OCI-LY7 (cell line): ENCODE data around the gene PRKAR2A. TPM values are rescaled to one million over a fixed set of nuclear protein-coding genes. Genes with fewer than 3 reads are reported as not detected.
A peak's percentile ranks its signal among the peaks of the same experiment; 100 is the strongest.

ENCODE experiments used
- BruUV-seq: library from RNA; stranded (reverse); fragments of 400-500 nt; replicated peaks from 2 replicates; lab custom pipeline; 2021; lab: Mats Ljungman, UMichigan
- CTCF ChIA-PET: fragments of 300-600 bp; sonication (Branson Sonifier 250); formaldehyde crosslinking; loops from one replicate; lab custom pipeline; 2022; ENCODE audit warnings: antibody characterized with exemption; ENCODE audit not compliant: unreplicated experiment; lab: Charles Lee
- POLR2A ChIA-PET: fragments of 300-600 bp; sonication (Branson Sonifier 250); formaldehyde crosslinking; loops from one replicate; lab custom pipeline; 2022; ENCODE audit warnings: antibody characterized with exemption; lab: Charles Lee
- DNase-seq: peaks from one replicate; pipeline ENCODE4 v3.0.0-alpha.2; 2015; ENCODE audit warnings: low spot score
- H2AFZ ChIP-seq: fragments of 200-600 bp; sonication (generic), shearing (Covaris generic); 2 replicates; pipeline ENCODE4 v1.6.1; 2014; ENCODE audit warnings: mild to moderate bottlenecking, antibody characterized with exemption, low read length, moderate library complexity
- H3K27ac ChIP-seq: fragments of 200-600 bp; sonication (generic); 2 replicates; pipeline ENCODE4 v1.5.1; 2014; ENCODE audit warnings: mixed run types, low read depth, mild to moderate bottlenecking, moderate library complexity, low read length, inconsistent platforms; ENCODE audit not compliant: poor library complexity, severe bottlenecking
- H3K36me3 ChIP-seq: fragments of 200-600 bp; sonication (generic); 2 replicates; pipeline ENCODE4 v1.6.1; 2014; ENCODE audit warnings: mild to moderate bottlenecking, antibody characterized with exemption, low read length, moderate library complexity, mixed read lengths; ENCODE audit not compliant: insufficient read depth
- H3K4me1 ChIP-seq: fragments of 200-600 bp; sonication (generic); 2 replicates; pipeline ENCODE4 v1.5.1; 2014; ENCODE audit warnings: mild to moderate bottlenecking, low read length; ENCODE audit not compliant: insufficient read depth, poor library complexity, severe bottlenecking
- H3K4me2 ChIP-seq: fragments of 200-600 bp; sonication (generic); 2 replicates; pipeline ENCODE4 v1.6.1; 2014; ENCODE audit warnings: mild to moderate bottlenecking, low read length
- H3K4me3 ChIP-seq: fragments of 200-600 bp; sonication (generic); 2 replicates; pipeline ENCODE4 v1.5.1; 2014; ENCODE audit warnings: mild to moderate bottlenecking, low read depth, low read length; ENCODE audit not compliant: poor library complexity, severe bottlenecking
- H3K79me2 ChIP-seq: fragments of 200-600 bp; sonication (generic); 2 replicates; pipeline ENCODE4 v1.6.1; 2016; ENCODE audit warnings: low read depth, mild to moderate bottlenecking, low read length, moderate library complexity, mixed read lengths; ENCODE audit not compliant: insufficient read depth
- H3K9me2 ChIP-seq: fragments of 200-600 bp; sonication (generic); 2 replicates; pipeline ENCODE4 v1.6.1; 2016; ENCODE audit warnings: mild to moderate bottlenecking, low read length, mixed read lengths; ENCODE audit not compliant: insufficient read depth
- H3K9me3 ChIP-seq: fragments of 200-600 bp; sonication (generic); 2 replicates; pipeline ENCODE4 v1.6.1; 2014; ENCODE audit warnings: mild to moderate bottlenecking, mixed run types, low read length, mixed read lengths
- H4K20me1 ChIP-seq: fragments of 200-600 bp; sonication (generic); 2 replicates; pipeline ENCODE4 v1.6.1; 2014; ENCODE audit warnings: mild to moderate bottlenecking, antibody characterized with exemption, low read length, moderate library complexity, mixed read lengths; ENCODE audit not compliant: insufficient read depth
- CTCF ChIP-seq: fragments of 200-600 bp; sonication (generic); conservative IDR thresholded peaks from 2 replicates; pipeline ENCODE4 v1.5.1; 2014; ENCODE audit warnings: mild to moderate bottlenecking, antibody characterized with exemption, low read length, moderate library complexity, mixed read lengths
- EZH2phosphoT487 ChIP-seq: fragments of 200-600 bp; sonication (generic); IDR thresholded peaks from 2 replicates; pipeline ENCODE4 v1.6.1; 2018; ENCODE audit warnings: low read depth, borderline replicate concordance, mild to moderate bottlenecking, mixed run types, antibody characterized with exemption, low read length, moderate library complexity, mixed read lengths
- intact Hi-C: fragments of 100-400 bp; cut with micrococcal nuclease; formaldehyde crosslinking; loops from one replicate; pipeline ENCODE4 v1.10.0; 2022; ENCODE audit not compliant: unreplicated experiment
- total RNA-seq, 2 experiments: library from RNA; depleted of rRNA in 1 of 2; stranded (reverse); fragments of >200 nt in 1 of 2; shearing (Covaris generic) in 1 of 2; gene quantifications; 2 replicates each; pipeline ENCODE4 v1.2.3, GENCODE V29; 2014 to 2022

PRKAR2A gene
- total RNA-seq, 2 experiments from 2014 or later = 16.0 to 22.4 TPM

GRCh38 chr3:48716982-48717746, 130.5 kb downstream of the PRKAR2A start, which contains the start of gene IP6K2:
TSS of gene IP6K2 (minus strand) at chr3:48717221. CDS start at chr3:48695291, 21,930 bp downstream.
- Histone ChIP-seq H3K4me2 (peak within 1 kb of the TSS; percentile 98), H3K27ac (peak within 1 kb of the TSS; percentile 60), H3K4me1 (peaks cover 26% of the 10 kb centered on the region), H3K79me2 (peaks cover 47% of the 10 kb centered on the region), H3K4me3 (peak within 1 kb of the TSS; percentile 97), H3K9me3 (no peaks in the 10 kb centered on the region), H3K36me3 (peaks cover 37% of the 10 kb centered on the region), H2AFZ (peak within 1 kb of the TSS; percentile 96), H3K9me2 (no peaks in the 10 kb centered on the region), H4K20me1 (peaks cover 7% of the 10 kb centered on the region; the same call in 1 of the 2 replicates)
- TF ChIP-seq EZH2phosphoT487 (no peak), CTCF (no peak)
- BruUV-seq = no TSS peak
- intact Hi-C loops = no loop called here
- ChIA-PET POLR2A (interaction anchor here (0.6 to 1.2 kb wide), 4 partner anchors 32 to 246 kb away, joined by 3 to 4 read pairs (median 4); partner anchors contain the start of gene CELSR3), CTCF (interaction anchor here (0.6 to 1.0 kb wide), 2 partner anchors 8 to 229 kb away, joined by 3 read pairs; no protein-coding TSS in a partner anchor)
- peak; percentile 100 for DNase-seq

GRCh38 chr3:48716508-48716981, 131.1 kb downstream of the PRKAR2A start:
- POLR2A ChIA-PET = interaction anchor here (0.6 kb wide), 2 partner anchors 245 to 304 kb away, joined by 3 to 4 read pairs; no protein-coding TSS in a partner anchor
- Histone ChIP-seq H3K27ac (peak overlapping the region; percentile 60), H3K79me2 (peaks cover 52% of the 10 kb centered on the region), H3K4me1 (peaks cover 26% of the 10 kb centered on the region), H3K36me3 (peaks cover 42% of the 10 kb centered on the region), H3K4me3 (peak overlapping the region; percentile 97), H3K9me2 (no peaks in the 10 kb centered on the region), H3K4me2 (peak overlapping the region; percentile 98), H4K20me1 (peaks cover 7% of the 10 kb centered on the region; the same call in 1 of the 2 replicates), H3K9me3 (no peaks in the 10 kb centered on the region), H2AFZ (peak overlapping the region; percentile 73)
- peak; percentile 49 for DNase-seq
- CTCF ChIA-PET = interaction anchor here (0.6 to 1.0 kb wide), 2 partner anchors 8 to 230 kb away, joined by 3 read pairs; no protein-coding TSS in a partner anchor
- TF ChIP-seq CTCF = no peak
- no peak for TF ChIP-seq EZH2phosphoT487
- BruUV-seq = no TSS peak
- intact Hi-C loops = no loop called here
